ENCODE data around the gene SLC12A5. TPM values are rescaled to one million over a fixed set of nuclear protein-coding genes. Genes with fewer than 3 reads are reported as not detected.

The SLC12A5 gene
- total and polyA plus RNA-seq, 9 of the 15 experiments (the other 6 are each of a cell fraction or from before 2014, with no cell fraction given), result 0.36 to 7.5 (median 2.1) TPM

DNA sequence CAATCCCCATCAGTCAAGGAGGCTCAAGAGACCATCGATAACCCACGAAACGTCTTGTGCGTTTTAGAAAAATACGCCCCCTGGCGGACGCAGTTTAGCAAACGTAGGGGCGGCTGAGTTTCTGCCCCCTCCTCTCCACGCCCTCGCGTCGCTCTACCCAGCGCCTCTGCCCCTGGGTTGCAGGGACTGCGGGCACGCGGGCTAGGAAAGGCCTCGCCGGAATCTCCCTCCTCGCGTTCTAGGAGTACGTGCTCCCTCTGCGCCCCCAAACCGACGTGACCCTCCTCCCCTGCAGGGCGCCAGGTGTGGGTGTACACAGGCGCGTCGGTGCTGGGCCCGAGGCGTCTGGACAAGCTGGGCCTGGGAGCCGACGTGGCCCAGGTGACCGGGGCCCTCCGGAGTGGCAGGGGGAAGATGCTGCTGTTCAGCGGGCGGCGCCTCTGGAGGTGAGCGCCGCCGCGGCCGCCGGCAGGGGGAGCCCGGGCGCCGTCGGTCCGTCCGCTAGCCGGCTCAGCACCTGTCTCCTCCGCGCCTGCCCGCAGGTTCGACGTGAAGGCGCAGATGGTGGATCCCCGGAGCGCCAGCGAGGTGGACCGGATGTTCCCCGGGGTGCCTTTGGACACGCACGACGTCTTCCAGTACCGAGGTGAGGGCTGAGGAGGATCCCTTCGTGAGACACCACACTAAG lies 15.0 kb upstream of the SLC12A5 start (continued):
- TF ChIP-seq, protein P1, sequence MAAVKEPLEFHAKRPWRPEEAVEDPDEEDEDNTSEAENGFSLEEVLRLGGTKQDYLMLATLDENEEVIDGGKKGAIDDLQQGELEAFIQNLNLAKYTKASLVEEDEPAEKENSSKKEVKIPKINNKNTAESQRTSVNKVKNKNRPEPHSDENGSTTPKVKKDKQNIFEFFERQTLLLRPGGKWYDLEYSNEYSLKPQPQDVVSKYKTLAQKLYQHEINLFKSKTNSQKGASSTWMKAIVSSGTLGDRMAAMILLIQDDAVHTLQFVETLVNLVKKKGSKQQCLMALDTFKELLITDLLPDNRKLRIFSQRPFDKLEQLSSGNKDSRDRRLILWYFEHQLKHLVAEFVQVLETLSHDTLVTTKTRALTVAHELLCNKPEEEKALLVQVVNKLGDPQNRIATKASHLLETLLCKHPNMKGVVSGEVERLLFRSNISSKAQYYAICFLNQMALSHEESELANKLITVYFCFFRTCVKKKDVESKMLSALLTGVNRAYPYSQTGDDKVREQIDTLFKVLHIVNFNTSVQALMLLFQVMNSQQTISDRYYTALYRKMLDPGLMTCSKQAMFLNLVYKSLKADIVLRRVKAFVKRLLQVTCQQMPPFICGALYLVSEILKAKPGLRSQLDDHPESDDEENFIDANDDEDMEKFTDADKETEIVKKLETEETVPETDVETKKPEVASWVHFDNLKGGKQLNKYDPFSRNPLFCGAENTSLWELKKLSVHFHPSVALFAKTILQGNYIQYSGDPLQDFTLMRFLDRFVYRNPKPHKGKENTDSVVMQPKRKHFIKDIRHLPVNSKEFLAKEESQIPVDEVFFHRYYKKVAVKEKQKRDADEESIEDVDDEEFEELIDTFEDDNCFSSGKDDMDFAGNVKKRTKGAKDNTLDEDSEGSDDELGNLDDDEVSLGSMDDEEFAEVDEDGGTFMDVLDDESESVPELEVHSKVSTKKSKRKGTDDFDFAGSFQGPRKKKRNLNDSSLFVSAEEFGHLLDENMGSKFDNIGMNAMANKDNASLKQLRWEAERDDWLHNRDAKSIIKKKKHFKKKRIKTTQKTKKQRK (IDR thresholded peaks at IDR 0.05; ENCODE audit: borderline replicate concordance, low read depth, low read length), result no peak
- TF ChIP-seq MEF2A (IDR thresholded peaks at IDR 0.05; ENCODE audit: control insufficient read depth, low read depth, low read length) (no peak), ZNF717 (CRISPR knock-in tag; IDR thresholded peaks at IDR 0.05) (no peak), NELFE (IDR thresholded peaks at IDR 0.05; ENCODE audit: insufficient read depth, insufficient read length) (no peak), ZNF584 (CRISPR knock-in tag; IDR thresholded peaks at IDR 0.05; ENCODE audit: low read depth) (no peak), TSC22D4 (tag; IDR thresholded peaks at IDR 0.05) (no peak), ZFP36 (IDR thresholded peaks at IDR 0.05; ENCODE audit: low read depth, low read length, partially characterized antibody) (no peak), KDM4B (IDR thresholded peaks at IDR 0.05; ENCODE audit: borderline replicate concordance in 2 of 2, low read depth in 1 of 2) (no peak; a peak in 1 of 4 replicates), SUPT5H (IDR thresholded peaks at IDR 0.05) (no peak), ZNF764 (CRISPR knock-in tag; IDR thresholded peaks at IDR 0.05; ENCODE audit: low read depth) (no peak), TRIM28 (IDR thresholded peaks at IDR 0.05) (no peak), ZC3H11A (IDR thresholded peaks at IDR 0.05; ENCODE audit: low read depth, low read length) (no peak), ZNF24 (IDR thresholded peaks at IDR 0.05) (0 out of 2 replicates have a peak, but pooled peaks have one; percentile 34)
- TF ChIP-seq, protein P2, sequence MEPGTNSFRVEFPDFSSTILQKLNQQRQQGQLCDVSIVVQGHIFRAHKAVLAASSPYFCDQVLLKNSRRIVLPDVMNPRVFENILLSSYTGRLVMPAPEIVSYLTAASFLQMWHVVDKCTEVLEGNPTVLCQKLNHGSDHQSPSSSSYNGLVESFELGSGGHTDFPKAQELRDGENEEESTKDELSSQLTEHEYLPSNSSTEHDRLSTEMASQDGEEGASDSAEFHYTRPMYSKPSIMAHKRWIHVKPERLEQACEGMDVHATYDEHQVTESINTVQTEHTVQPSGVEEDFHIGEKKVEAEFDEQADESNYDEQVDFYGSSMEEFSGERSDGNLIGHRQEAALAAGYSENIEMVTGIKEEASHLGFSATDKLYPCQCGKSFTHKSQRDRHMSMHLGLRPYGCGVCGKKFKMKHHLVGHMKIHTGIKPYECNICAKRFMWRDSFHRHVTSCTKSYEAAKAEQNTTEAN (CRISPR knock-in tag; IDR thresholded peaks at IDR 0.05), result no peak
- TF ChIP-seq, protein P3, sequence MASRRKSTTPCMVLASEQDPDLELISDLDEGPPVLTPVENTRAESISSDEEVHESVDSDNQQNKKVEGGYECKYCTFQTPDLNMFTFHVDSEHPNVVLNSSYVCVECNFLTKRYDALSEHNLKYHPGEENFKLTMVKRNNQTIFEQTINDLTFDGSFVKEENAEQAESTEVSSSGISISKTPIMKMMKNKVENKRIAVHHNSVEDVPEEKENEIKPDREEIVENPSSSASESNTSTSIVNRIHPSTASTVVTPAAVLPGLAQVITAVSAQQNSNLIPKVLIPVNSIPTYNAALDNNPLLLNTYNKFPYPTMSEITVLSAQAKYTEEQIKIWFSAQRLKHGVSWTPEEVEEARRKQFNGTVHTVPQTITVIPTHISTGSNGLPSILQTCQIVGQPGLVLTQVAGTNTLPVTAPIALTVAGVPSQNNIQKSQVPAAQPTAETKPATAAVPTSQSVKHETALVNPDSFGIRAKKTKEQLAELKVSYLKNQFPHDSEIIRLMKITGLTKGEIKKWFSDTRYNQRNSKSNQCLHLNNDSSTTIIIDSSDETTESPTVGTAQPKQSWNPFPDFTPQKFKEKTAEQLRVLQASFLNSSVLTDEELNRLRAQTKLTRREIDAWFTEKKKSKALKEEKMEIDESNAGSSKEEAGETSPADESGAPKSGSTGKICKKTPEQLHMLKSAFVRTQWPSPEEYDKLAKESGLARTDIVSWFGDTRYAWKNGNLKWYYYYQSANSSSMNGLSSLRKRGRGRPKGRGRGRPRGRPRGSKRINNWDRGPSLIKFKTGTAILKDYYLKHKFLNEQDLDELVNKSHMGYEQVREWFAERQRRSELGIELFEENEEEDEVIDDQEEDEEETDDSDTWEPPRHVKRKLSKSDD (conservative IDR thresholded peaks at IDR 0.05; ENCODE audit: low read length), result no peak
- TF ChIP-seq, protein P4, sequence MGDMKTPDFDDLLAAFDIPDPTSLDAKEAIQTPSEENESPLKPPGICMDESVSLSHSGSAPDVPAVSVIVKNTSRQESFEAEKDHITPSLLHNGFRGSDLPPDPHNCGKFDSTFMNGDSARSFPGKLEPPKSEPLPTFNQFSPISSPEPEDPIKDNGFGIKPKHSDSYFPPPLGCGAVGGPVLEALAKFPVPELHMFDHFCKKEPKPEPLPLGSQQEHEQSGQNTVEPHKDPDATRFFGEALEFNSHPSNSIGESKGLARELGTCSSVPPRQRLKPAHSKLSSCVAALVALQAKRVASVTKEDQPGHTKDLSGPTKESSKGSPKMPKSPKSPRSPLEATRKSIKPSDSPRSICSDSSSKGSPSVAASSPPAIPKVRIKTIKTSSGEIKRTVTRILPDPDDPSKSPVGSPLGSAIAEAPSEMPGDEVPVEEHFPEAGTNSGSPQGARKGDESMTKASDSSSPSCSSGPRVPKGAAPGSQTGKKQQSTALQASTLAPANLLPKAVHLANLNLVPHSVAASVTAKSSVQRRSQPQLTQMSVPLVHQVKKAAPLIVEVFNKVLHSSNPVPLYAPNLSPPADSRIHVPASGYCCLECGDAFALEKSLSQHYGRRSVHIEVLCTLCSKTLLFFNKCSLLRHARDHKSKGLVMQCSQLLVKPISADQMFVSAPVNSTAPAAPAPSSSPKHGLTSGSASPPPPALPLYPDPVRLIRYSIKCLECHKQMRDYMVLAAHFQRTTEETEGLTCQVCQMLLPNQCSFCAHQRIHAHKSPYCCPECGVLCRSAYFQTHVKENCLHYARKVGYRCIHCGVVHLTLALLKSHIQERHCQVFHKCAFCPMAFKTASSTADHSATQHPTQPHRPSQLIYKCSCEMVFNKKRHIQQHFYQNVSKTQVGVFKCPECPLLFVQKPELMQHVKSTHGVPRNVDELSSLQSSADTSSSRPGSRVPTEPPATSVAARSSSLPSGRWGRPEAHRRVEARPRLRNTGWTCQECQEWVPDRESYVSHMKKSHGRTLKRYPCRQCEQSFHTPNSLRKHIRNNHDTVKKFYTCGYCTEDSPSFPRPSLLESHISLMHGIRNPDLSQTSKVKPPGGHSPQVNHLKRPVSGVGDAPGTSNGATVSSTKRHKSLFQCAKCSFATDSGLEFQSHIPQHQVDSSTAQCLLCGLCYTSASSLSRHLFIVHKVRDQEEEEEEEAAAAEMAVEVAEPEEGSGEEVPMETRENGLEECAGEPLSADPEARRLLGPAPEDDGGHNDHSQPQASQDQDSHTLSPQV (IDR thresholded peaks at IDR 0.05), result no peak

Measured in K562 (cell line).